Fibroblast of skin of left quadriceps (primary cell): ENCODE results near the gene SORCS2.

Source experiments
- DNase-seq, 2 experiments: peaks; one replicate each; pipeline ENCODE4 v3.0.0-alpha.2; 2013; ENCODE audit warnings: low read depth in 2 of 2

The SORCS2 gene

DNA sequence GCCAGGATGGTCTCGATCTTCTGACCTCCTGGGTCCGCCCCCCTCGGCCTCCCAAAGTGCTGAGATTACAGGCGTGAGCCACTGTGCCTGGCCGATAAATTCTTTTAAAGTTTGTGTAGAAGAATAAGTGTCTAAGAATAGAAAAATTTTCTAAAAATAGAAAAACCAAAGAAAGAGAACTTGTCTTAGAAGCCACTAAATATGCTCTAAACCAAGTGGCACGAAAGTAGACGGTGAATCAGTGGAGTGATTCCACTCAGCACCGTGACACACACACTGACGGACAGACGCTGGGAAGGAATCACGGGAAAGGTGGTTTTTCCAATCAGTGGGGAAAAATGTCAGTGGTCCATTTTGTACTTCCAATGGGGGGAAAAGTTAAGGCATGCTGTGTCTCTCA lies 315.0 kb downstream of the SORCS2 start:
- DNase-seq = no peak

DNA sequence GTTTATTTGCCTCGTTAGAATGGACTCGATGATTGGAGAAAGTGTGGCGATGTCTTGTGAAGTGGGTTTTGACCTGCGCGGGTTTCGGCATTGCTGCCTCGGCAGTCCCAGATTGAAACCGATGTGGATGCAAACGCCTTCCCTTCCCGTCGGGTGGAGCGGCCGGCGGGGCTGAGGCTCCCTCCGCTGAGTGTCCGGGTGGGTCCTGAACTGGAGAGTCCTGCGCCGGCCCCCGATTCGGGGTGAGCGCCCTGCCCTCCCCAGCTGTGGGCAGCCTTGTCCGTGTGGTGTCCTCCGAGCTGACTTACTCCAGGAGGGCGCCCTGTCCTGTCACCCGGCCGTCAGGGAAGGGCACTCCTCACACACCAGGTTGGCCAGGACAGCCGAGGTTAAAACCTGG lies 317.7 kb downstream of the SORCS2 start:
- DNase-seq = no peak

DNA sequence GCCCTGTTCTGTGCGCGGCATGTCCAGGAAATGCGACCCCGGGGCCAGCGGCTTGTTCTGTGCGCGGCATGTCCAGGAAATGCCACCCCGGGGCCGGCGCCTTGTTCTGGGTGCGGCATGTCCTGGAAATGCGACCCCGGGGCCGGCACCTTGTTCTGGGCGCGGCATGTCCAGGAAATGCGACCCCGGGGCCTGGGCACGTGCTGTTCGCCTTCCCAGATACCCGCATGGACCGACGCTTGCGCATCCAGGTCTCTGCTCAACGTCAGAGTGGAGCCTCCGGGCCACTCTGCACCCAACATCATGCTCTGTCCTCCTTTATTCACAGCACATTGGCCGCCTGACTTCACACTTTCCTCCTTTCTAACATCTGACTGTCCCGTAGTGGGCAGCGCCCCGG lies 318.2 kb downstream of the SORCS2 start:
- no peak for DNase-seq

DNA sequence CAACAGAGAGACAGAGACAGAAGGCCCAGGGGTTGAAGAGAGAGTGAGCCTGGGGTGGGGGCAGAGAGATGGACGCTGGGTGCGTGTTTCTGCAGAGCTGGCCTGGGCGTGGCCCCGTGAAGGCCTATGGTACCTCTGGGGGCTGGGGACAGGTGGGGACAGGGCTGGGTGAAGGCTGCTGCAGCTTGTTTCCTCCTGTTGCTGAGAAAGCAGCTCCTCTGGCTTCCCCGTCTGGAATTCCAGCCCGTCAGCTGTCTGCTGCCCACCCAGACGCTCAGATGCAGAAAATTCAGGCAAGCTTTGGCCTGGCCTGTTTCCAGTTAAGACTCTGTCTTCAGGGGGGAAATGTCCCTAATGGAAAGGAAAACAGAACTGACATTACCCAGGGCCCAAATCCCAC lies 319.2 kb downstream of the SORCS2 start:
- no peak for DNase-seq

DNA sequence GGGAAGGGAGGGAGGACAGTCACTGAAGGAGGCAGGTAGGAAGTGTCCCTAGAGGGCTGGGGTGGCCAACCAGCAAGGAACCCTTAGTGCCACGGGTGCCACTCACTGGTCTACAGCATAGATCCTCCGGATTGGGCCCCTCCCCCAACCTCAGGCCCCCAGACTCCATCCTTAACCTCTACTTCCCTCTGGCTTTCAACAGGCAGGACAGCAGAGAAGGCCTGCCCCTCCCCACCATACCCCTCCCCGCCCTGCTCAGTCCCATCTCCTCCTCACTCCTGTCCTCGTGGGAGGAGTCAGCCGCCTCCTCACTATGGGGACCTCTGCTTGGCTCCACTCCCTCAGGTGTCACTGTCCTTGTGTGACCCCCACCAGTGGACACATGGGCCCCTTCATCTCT lies 320.1 kb downstream of the SORCS2 start:
- DNase-seq = no peak

DNA sequence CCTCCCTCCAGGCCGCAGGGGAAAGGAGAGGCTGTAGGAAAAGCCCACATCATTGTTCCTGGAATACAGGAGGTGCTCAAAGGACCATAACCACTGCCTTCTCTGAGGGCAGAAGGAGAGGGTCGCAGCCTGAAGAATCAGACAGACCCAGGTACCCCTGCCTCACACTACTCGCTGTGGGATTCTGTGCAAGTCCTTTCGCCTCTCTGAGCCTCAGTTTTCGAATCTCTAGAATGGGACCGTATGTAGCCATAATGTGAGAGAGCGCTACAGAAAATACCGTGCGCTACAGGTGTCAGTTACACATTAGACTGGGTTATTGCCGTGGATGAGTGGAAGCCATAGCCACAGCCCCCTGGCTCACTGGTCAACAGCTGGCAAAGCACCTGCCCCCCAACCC lies 320.6 kb downstream of the SORCS2 start:
- DNase-seq = no peak

DNA sequence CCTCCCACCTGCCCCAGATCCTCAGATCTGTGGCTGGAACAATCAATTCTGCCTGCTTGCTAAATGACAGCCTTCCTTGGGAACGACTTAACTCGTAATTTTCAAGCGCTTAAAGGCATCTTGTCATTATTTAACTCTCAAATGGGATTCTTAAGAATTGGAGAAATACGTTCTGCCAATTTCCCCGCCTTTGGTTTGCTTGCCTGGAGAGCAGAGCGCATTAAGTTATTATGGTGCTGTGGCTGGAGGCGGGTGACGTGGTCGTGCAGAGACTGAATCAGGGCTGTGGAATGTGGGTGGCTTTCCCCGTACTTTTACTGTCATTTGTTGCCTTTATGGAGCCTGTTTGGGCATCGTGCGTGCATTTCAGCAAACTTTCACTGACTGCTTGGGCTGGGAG lies 321.3 kb downstream of the SORCS2 start:
- peak; percentile 38 to 39 for DNase-seq

DNA sequence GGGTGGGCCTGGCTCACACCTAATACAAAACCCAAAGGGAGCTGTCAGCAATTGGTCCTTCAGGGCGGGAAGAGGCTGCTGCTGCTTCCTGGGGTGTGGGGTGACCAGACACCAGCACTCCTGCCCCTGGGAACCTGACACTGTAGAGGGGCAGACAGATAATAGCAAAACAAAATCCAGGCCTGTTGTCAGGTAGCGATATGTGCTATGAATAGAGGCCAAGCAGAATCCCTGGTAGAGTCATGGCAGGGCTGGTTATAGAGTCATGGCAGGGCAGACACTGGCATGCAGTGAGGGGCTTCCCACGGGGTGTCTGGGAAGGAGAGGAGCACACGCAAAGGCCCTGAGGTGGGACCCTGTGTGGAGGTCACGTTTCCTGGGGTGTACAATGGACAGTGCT lies 321.9 kb downstream of the SORCS2 start:
- DNase-seq = no peak

DNA sequence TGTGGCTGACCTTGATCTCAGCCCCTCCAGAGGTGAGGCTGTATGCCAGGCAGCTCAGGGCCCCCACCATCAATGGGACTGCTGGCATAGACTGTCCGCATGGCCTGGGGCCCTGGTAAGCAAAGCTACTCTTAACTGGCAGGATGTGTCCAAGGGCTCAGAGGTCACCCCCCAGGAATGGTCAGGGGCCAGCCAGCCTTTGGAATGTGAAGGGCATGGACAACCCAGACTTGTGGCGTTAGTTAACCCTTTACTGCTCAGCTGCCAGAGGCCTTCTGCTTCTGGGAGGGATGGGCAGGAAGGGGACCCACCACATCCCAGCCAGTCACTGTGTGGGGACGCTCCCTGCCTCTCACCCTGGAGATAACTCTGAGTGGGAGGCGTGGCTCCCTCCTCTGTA lies 322.5 kb downstream of the SORCS2 start:
- no peak for DNase-seq

DNA sequence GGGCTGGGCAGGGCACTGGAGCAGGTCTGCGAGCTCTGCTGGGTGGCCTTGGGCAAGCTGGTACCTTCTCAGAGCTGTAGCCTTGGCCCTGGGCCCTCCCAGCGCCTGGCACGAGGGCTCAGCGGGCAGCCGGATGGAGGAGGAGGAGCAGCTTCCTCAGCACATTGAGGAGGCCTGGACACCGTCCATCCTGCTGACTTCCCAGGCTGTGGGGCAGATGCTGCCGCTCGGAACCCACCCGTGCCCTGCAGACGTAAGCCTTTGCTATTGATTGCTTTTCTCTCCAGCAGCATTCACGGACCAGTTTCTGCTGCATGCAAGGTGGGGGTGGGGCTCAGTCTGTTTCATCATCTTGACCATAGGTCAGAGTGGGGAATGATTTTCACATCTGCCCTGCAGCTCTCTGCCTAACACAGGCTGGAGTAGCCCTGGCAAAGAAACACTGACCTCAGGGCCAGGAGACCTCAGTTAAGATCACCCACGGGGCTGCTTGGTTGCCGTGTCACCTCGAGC lies 323.1 kb downstream of the SORCS2 start:
- DNase-seq = no peak

DNA sequence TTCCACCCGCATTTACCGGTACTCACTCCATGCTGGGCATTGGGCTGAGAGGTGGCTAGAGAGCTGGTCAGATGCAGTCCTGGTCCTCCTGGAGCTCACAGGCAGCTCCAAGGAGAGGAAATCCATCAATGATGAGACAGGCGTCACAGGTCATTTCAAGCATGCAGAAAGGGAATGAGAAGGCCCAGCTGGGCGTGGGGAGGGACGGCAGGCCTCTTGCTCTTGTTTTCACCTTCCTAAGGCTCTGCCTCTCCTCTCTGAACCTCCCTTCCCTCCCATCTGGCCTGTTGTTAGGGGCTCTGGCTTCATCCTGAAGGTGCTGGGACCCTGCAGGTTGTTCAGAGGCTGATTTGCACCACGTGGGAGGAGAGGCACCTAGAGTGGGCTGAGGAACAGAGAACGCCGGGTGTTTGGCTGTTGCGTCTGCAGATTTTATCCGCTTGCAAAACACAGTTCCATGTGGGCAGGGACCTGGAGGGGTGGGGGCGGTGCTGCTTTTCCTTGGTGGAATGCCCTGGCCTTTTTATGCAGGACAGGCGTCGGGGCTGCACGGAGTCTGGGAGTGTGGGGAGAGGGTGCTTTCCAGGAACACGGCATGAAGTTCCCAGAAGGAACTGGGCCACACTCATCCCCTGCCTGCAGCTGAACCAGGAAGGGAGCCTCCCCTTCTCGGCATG lies 323.9 kb downstream of the SORCS2 start:
- no peak for DNase-seq

DNA sequence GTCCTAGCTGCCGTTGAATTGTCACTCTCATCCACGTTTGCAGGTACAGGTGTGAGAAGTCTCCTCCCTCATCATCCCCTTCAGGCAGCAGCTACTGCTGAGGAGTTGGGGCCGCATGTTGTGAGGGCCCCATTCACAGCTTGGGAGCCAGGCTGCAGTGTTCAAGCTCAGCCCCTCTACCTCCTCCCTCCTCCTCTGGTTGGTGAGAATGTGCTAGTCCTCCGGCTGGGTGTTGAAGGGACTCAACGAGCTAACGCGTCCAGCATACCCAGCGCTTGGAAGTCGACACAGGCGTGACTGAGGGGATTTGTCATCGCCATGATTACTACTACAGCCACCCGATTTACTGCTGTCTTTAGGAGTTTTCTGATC lies 324.4 kb downstream of the SORCS2 start:
- no peak for DNase-seq

DNA sequence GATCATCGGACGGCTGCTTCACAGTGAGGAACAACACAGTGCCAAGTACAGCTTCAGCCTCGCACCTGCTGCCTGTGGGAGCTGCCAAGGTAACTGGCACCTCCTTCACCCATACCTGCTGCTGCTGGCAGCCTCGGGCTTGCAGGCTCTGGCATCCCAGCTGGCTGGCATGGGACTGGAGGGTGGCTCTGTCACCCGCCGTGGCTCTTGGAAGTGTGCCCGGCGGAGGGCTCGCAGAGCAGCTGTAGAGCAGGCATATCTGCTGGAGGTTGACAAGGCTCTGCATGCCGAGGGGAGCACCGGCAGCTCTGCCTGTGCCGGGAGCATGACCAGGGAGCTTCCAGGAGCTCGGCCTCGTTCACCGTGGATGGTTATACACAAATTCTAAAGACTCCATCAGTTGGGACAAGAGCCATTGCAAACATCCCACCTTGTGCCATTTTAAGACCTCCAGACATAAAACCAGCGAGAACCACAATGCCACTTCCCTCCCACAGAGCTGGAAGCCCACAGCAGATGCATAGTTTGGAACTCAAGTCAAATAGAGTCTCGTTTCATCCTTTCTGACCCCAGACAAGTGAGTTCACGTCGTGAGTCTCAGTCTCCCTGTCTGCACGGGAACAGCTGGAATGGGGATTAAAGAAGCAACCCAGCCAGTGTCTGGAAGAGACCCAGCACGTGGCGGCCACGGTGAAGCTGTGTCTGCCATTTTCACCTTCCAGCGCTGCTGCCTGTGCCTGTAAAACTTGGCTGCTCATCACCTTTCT lies 326.7 kb downstream of the SORCS2 start:
- no peak for DNase-seq

DNA sequence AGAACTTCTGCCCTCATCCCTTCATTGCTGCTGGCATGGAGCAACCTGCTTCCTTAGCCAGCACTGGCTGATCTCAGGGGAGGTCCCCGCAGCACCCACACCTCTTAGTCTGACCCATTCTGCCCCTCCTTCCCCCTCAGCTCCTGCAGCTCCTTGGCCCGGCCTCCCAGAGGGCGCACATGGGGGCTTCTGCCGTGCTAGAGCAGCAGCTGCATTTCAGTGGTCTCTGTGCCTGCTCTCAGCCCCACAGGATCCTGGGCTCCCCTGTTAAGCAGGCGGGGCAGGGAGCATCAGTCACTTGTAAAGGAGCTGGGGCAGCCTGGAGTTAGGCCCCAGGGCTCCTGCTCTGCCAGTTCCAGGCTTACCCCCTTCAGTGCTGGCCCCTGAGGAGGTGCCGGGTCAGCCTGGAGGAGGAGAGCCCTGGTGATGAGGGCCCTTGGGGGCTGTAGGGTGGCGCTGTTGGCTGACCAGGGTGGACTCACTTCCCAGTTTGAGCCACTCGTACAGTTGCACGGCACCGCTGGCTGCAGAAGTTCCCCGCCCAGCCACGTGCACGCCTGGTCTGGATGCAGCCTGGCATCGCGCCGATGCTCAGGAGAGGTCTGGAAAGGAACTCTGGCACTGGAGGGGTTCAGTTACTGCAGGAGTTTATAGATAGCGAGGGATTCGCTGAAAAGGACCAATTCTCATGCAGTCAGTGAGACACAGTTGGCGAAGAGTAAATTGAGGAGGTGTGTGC lies 327.5 kb downstream of the SORCS2 start:
- DNase-seq = no peak

DNA sequence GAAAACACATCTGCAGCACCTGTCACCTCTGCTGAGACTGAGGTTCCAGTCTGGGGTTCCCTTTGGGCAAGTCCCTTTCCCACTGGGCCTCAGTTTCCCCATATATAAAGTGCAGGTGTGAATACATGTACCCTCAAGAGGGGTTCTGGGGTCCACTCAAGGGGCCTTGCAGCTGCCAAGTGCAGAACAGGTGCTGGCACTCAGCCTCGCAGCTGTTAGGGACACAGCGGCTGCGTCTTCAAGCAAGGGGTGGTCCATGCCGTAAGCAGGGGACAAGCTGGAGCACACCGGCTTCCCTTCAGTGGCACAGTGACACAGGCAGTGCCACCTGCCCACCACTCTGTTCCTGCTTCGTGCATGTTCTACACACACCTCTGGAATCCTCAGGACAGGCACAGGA lies 329.3 kb downstream of the SORCS2 start:
- DNase-seq = no peak

DNA sequence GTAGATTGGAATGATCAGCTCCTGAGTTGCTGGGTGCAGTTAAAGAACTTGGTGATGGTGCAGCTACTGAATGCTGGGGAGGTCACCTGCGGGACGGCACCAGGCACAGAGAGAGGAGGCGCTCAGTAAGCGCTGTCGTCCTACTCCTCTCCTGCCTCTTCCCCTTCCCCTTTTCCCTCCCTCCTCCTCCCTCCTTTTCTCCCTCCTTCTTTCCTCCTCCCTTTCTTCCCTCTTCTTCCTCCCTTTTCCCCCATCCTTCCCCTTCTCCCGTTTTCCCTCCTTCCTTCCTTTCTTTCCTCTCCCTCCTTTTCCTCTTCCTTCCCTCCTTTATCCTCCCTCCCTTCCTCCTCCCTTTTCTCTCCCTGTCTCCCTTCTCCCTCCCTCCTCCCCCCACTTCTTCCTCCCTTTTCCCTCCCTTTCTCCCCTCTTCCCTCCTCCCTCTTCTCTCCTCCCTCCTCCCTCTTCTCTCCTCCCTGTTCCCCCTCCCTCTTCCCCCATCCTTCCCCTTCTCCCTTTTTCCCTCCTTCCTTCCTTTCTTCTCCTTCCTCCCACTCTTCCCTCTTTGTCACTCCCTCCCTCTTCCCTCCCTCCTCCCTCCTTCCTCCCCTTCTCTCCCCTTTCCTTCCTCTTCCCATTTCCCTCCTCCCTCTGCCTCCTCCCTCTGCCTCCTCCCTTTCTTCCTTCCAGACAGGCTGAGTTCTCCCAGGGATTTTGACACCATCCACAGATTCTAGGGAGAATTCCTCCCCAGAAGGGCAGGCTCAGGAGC lies 330.3 kb downstream of the SORCS2 start:
- no peak for DNase-seq

DNA sequence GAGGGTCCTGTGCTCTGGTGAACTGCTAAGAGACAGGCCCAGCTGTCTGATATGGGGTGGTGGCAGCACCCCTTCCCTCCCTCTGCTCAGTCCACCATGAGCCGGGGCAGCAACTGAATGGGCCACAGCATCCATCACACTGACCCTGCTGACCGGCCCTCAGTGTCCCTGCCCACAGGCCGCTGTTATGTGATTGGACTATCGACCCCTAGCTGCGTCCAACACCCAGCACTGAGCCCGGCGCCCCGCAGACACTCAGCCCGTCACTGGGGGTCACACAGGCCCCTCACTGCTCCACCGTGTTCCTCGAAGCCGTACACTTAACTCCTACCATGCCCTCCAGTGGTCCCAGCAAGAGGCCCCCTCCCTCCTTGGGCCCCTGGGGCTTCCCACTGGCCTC lies 331.2 kb downstream of the SORCS2 start:
- DNase-seq = no peak

DNA sequence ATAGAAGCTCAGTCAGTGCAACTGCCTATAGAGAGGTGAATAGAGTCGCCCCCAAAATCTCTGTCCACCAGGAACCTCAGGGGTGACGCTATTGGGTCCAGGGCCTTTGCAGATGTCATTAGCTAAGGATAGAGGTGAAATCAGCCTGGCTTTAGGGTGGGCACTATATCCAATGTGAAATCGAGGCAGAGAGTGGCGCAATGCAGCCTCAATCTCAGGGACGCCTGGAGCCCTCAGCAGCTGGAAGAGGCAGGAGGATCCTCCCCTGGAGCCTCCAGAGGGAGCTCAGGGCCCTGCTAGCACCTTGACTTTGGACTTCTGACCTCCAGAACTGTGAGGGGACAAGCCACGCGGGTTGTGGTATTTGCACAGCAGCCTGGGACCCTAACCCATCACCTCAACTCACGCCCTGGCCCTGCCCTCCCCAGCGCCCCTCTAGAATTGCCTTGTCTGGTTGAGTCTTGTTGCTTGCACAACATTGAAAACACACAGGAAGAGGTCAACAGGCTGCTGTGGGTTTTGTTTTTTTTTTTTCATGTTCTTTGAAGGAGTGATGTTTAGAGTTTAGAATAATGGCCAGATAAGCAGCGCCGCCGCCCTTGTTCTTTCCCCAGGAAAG lies 331.8 kb downstream of the SORCS2 start:
- no peak for DNase-seq

DNA sequence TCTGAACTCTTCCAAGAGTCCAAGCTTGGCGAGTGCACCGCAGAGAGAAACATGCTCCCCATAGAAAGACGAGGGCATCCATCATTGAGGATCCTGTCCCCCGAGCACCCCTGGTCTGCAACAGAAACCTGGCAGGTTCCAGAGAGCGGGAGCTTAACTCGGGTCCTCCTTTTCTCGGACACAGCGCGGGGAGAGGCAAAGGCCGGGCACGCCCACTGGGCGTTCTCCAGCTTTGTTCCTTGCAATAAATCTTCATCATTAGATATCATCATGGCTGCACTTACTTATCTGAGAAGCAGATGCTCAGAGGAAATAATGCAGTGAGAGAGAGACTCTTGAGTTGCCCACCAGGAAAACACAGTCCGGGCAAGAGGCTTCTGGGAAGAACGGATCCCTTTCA lies 332.5 kb downstream of the SORCS2 start:
- DNase-seq = no peak

DNA sequence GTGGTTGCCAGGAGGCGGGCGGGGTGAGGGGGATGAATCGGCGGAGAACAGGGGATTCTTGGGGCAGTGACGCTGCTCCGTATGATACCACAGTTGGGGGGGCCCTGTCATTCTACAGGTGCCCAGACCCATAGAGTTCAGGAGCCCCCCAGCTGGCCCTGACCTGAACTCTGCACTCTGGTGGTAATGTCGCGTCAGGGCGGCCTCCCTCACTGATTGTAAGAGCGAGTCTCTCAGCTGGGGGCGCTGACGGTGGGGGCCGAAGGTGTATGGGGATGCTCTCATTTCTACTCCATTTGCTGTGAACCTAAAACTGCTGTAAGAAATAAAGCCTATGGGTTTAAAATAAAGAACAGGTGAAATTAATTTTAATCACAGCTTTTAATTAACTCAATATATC lies 334.2 kb downstream of the SORCS2 start:
- DNase-seq = no peak

DNA sequence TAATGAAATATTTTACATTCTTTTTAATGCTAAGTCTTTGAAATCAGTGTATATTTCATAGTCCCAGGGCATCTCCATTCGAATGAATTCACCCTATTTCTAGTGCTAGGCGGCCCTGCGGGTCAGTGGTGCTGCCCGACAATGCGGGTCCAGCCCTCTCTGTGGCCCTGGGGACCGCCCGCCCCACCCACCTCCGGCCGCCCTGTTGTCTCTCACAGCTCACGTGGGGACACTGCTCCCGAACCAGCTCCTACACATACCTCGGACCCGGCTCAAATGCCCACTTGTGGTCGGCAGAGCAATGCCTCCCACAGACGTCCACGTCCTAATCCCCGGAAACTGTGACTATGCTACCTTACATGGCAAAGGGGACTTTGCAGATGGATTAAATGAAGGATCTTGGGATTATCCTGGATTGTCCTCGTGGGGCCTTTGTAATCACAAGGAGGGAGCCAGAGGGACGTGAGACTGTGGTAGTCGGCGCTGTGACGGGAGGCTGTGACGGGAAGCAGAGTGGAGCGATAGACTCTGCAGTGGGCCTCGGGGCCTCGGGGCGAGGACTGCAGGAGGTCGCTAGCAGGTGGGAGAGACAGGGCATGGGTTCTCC lies 334.7 kb downstream of the SORCS2 start:
- DNase-seq = no peak
